Small intestine (tissue), 16 donors: Measurements from ENCODE around the gene FOXC1. TPM values are rescaled to one million over a fixed set of nuclear protein-coding genes. Genes with fewer than 3 reads are reported as not detected.

Source experiments
- DNase-seq, 2 donors: peaks; one replicate each; pipeline versions ENCODE4 v3.0.0 to v3.0.0-alpha.2; 2013
- FAIRE-seq: peaks from 2 replicates; lab custom pipeline; 2012; peaks lifted over from hg19 to GRCh38; lab: Jason Lieb, UNC
- H3K27ac ChIP-seq, 3 donors: one replicate each; pipeline ENCODE4 v1.5.1; 2013; ENCODE audit warnings: low read length in 2 of 3, mild to moderate bottlenecking in 2 of 3, control low read depth in 1 of 3, inconsistent platforms in 1 of 3, low read depth in 1 of 3, moderate library complexity in 1 of 3
- H3K27me3 ChIP-seq, 3 donors: one replicate each; pipeline ENCODE4 v1.6.1; 2013; ENCODE audit warnings: low read length in 3 of 3, inconsistent platforms in 1 of 3; ENCODE audit not compliant: control insufficient read depth in 3 of 3, insufficient read depth in 3 of 3
- H3K36me3 ChIP-seq, 3 donors: one replicate each; pipeline ENCODE4 v1.6.1; 2013; ENCODE audit warnings: low read length in 3 of 3, inconsistent platforms in 1 of 3, low read depth in 1 of 3, mild to moderate bottlenecking in 1 of 3, moderate library complexity in 1 of 3; ENCODE audit not compliant: control insufficient read depth in 3 of 3, insufficient read depth in 2 of 3
- H3K4me1 ChIP-seq, 3 donors: one replicate each; pipeline ENCODE4 v1.6.1; 2013; ENCODE audit warnings: low read length in 2 of 3, inconsistent platforms in 1 of 3, low read depth in 1 of 3, mild to moderate bottlenecking in 1 of 3, moderate library complexity in 1 of 3; ENCODE audit not compliant: control insufficient read depth in 3 of 3, insufficient read depth in 2 of 3
- H3K4me3 ChIP-seq, 3 donors: one replicate each; pipeline ENCODE4 v1.5.1; 2013; ENCODE audit warnings: low read length in 3 of 3, control low read depth in 1 of 3, inconsistent platforms in 1 of 3, low read depth in 1 of 3, mild to moderate bottlenecking in 1 of 3, moderate library complexity in 1 of 3
- H3K9me3 ChIP-seq, 2 donors: one replicate each; pipeline ENCODE4 v1.6.1; 2013; ENCODE audit warnings: low read depth in 1 of 2, low read length in 1 of 2; ENCODE audit not compliant: control insufficient read depth in 2 of 2, insufficient read depth in 1 of 2
- whole genome bisulfite sequencing, 3 donors: extraction: QIAGEN DNeasy Blood & Tissue Kit; methylation state at CpG; one replicate each; pipeline ENCODE4 v1.1.7; 2013; 5-methylcytosine and 5-hydroxymethylcytosine counted together
- long read RNA-seq, 10 donors: transcript quantifications; one replicate each; lab custom pipeline, GENCODE V29; 2026
- polyA plus RNA-seq, 4 donors: library from polyadenylated mRNA; stranded (reverse) in 3 of 4; unstranded in 1 of 4; fragments of 200-250 nt in 3 of 4; fragments of 120-200 nt in 1 of 4; gene quantifications; one replicate each; pipeline versions ENCODE4 v1.2.1 to v1.2.3, GENCODE V29; 2013
- donor health status: healthy with polysubstance abuse.
- donor health status: control.
- donor health status: control.
- donor health status: Bipolar disorder and iron deficiency.
- donor health status: healthy.

Gene FOXC1
- 1 to 10 TPM in 1 of 4 donors, under 1 TPM in 2, not detected in 1; 0.22 to 3.1 (median 0.27) TPM for polyA plus RNA-seq
- long read RNA-seq, donor 1, result 0 reads
- long read RNA-seq, donor 2, result 0 reads
- long read RNA-seq, donor 3, partial matches to known transcripts, result 0 of 1 reads
- long read RNA-seq, donor 3, other reads (novel, unspliced or antisense), result 0 of 1 reads
- long read RNA-seq, donor 4, result 0 reads
- long read RNA-seq, donor 5, result 0 reads
- long read RNA-seq, donor 6, result 0 reads
- long read RNA-seq, donor 7, transcript FOXC1-202 (1 exons, 3,831 nt), result major isoform, 13 of 17 reads
- long read RNA-seq, donor 7, partial matches to known transcripts, result 0 of 17 reads
- long read RNA-seq, donor 7, other reads (novel, unspliced or antisense), result 0 of 17 reads
- long read RNA-seq, donor 8, result 0 reads
- long read RNA-seq, donor 9, result 0 reads
- long read RNA-seq, donor 10, partial matches to known transcripts, result 0 of 2 reads
- long read RNA-seq, donor 10, other reads (novel, unspliced or antisense), result 0 of 2 reads

DNA sequence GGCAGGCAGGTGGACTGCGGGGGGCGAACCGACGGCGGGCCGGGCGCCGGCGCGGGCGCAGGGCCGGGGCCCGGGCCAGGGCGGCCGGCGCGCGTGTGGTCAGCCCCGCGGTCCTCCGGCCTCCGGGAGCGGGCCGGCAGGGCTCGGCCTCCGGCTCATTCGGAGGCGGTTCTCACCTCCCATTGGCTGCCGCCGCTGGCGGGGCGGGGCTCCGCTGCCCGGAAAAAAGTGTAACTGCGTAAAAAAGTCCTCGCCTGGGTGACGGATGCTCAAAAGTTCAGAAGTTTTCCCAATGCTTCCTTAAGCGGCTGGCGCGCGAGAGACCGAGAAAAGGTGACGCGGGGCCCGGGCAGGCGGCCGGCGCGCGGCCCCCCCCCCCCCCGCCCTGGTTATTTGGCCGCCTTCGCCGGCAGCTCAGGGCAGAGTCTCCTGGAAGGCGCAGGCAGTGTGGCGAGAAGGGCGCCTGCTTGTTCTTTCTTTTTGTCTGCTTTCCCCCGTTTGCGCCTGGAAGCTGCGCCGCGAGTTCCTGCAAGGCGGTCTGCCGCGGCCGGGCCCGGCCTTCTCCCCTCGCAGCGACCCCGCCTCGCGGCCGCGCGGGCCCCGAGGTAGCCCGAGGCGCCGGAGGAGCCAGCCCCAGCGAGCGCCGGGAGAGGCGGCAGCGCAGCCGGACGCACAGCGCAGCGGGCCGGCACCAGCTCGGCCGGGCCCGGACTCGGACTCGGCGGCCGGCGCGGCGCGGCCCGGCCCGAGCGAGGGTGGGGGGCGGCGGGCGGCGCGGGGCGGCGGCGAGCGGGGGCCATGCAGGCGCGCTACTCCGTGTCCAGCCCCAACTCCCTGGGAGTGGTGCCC, at the start of gene FOXC1:
FOXC1 (plus strand) TSS at position 268 of the 849 bp plus-strand sequence; CDS start at position 799, 531 bp downstream.
- no peaks in the 10 kb centered on the region for H3K9me3 ChIP-seq
- H3K27ac ChIP-seq, result peak within 1 kb of the TSS in 1 of 3 donors; percentile 48
- no peaks in the 10 kb centered on the region for H3K36me3 ChIP-seq
- WGBS, 3 donors, result 0 to 1% (median 0%) methylated on average over 36 to 115 of the region's 115 CpGs
- peak within 1 kb of the TSS; percentile 19 to 70 (median 52) for H3K4me3 ChIP-seq
- H3K27me3 ChIP-seq, result peaks cover 23 to 79% (median 61%) of the 10 kb centered on the region in 3 donors
- FAIRE-seq, result no peak
- H3K4me1 ChIP-seq, result peaks cover 0 to 11% (median 7%) of the 10 kb centered on the region in 3 donors
- DNase-seq, result peak; percentile 59 to 71

DNA sequence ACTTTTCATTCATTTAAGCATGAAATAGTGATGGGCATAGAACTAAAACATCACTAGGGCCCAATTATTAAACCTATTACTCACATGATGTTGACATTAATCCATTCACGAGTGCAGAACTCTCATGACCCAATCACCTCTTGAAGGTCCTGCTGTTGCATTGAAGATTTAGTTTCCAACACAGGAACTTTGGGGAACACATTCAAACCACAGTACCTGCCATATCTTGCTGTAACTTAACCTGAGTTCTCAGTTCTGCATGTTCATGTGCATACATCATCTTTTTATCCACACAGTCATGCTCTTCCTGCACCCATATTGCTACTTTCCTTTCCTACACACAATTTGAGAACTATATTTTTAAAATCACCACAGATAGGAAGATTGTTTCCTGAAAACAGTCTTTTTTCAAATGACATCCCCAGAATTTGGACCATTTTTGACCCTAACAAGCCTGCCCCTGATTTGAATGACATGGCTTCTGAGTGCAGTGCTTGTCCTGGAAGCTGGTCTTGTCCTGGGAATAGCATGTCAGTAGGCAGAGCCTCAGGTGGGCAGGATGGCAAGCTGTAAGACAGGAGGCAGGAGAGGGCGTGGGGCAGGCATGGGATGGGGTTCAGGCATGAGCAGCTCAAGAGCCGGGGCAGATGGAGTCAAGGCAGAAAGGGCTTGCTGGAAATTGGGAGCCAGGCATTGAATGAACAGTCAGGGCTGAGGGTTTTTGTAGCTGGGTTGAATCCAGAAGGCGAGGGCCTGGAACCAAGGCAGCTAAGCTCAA, 49.2 kb upstream of the FOXC1 start:
- no peaks in the 10 kb centered on the region for H3K4me1 ChIP-seq
- FAIRE-seq, result no peak
- 78 to 89% (median 81%) methylated on average over 4 of the region's 4 CpGs for WGBS, 3 donors
- H3K4me3 ChIP-seq, result no peak overlapping the region
- no peaks in the 10 kb centered on the region for H3K9me3 ChIP-seq
- no peaks in the 10 kb centered on the region for H3K36me3 ChIP-seq
- peaks cover 0 to 9% (median 6%) of the 10 kb centered on the region in 3 donors for H3K27me3 ChIP-seq
- H3K27ac ChIP-seq, result no peak overlapping the region
- DNase-seq, result no peak

DNA sequence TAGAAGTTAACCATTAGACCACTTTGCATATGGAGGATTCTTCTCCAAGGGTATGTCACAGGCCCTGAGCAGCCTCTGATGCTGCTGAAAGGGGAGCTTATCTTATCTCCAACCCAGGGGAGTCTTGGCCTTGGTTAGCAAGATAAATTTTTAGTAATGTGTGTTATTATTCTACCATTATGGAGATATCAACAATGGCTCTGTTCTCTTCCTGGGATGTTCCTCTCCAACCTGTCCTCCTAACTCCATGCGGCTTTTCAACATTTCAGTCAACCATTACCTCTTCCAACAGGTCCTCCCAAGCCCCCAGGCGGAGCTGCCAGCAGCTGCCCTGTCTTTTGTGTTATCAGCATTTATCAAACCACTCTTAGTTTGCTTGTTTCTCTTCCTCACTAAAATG, 48.4 kb upstream of the FOXC1 start:
- DNase-seq (no peak), FAIRE-seq (no peak)
- Histone ChIP-seq H3K9me3 (no peaks in the 10 kb centered on the region), H3K27ac (no peak overlapping the region), H3K4me1 (no peaks in the 10 kb centered on the region), H3K4me3 (no peak overlapping the region), H3K27me3 (peaks cover 0 to 6% (median 6%) of the 10 kb centered on the region in 3 donors), H3K36me3 (no peaks in the 10 kb centered on the region)
- 50 to 74% (median 66%) methylated on average over 2 of the region's 2 CpGs for WGBS, 3 donors

DNA sequence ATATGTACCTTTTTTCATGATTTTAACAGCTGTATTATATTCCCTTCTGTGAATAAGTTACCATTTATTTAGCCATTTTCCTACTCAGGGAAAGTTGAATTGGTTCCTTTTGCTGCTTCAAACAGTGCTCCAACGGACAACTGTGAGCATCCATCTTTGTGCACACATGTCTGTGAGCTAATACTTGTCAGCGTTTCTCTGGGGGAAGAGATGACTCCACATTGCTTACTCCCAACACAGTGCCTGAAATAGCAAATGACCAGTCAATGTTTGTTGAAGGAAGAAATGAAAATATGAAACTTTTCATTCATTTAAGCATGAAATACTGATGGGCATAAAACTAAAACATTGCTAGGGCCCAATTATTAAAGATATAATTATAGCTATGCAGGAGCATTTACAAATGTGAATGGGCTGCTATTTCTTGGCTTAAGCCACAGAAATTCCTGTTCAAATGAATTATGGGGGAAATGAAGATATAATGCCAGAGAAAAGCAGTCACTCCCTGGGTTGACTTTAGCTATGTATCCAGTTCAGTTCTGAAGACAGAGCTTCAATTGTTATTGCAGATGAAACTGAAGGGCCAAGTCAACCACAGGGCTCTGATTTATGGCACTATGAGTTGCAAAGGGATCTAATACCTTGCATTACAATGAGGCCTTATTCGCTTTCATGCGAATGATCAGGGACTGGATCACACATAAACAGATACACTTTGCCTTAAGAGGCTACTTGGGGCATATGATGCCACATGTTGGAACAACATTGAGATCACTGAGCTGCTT, 47.4 kb upstream of the FOXC1 start:
- DNase-seq, result no peak
- peaks cover 0 to 8% (median 6%) of the 10 kb centered on the region in 3 donors for H3K27me3 ChIP-seq
- no peak for FAIRE-seq
- no peaks in the 10 kb centered on the region for H3K9me3 ChIP-seq
- 86 to 93% (median 88%) methylated on average over 4 of the region's 4 CpGs for WGBS, 3 donors
- H3K4me1 ChIP-seq, result no peaks in the 10 kb centered on the region
- no peaks in the 10 kb centered on the region for H3K36me3 ChIP-seq
- H3K4me3 ChIP-seq, result no peak overlapping the region
- H3K27ac ChIP-seq, result no peak overlapping the region

DNA sequence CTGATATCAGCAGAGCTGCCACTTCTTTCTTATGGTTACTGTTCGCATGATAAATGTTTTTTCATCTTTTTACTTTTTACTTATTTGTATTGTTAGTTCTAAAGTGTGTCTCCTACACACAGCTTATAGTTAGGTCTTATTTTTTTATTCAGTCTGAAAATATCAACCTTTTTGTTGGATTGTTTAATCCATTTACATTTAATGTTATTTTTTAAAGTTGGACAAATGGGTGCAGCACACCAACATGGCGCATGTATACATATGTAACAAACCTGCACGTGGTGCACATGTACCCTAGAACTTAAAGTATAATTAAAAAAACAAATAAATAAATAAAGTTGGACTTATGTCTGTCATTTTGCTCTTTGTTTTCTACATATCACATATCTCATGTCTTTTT, 40.3 kb upstream of the FOXC1 start:
- DNase-seq (no peak), FAIRE-seq (no peak)
- Histone ChIP-seq H3K36me3 (no peaks in the 10 kb centered on the region), H3K9me3 (peaks cover 0 to 9% of the 10 kb centered on the region in 2 donors), H3K4me1 (no peaks in the 10 kb centered on the region), H3K4me3 (no peak overlapping the region), H3K27ac (no peak overlapping the region), H3K27me3 (peaks cover 0 to 4% (median 0%) of the 10 kb centered on the region in 3 donors)
- 92 to 97% (median 95%) methylated on average over 3 of the region's 3 CpGs for WGBS, 3 donors

DNA sequence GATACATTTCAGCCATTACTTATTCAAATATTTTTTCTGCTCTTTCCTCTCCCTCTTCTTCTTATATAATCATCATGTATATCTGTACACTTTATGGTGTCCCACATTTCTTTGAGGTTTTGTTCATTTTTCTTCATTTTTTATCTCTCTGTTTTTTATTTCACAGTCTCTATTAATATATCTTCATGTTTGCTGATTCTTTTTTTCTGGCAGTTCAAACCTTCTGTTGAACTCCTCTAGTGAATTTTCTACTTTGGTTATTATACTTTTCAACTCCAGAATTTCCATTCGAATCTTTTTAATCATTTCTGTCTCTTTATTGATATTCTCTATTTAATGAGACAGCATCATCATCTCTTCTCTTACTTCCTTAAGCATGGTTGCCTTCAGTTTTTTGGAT, 38.9 kb upstream of the FOXC1 start:
- Histone ChIP-seq H3K27me3 (peaks cover 0 to 4% (median 0%) of the 10 kb centered on the region in 3 donors), H3K27ac (no peak overlapping the region), H3K9me3 (peaks cover 0 to 9% of the 10 kb centered on the region in 2 donors), H3K4me1 (no peaks in the 10 kb centered on the region), H3K36me3 (no peaks in the 10 kb centered on the region), H3K4me3 (no peak overlapping the region)
- WGBS, 3 donors, result 79 to 89% (median 89%) methylated on average over 1 of the region's 1 CpG
- FAIRE-seq (no peak), DNase-seq (no peak)

DNA sequence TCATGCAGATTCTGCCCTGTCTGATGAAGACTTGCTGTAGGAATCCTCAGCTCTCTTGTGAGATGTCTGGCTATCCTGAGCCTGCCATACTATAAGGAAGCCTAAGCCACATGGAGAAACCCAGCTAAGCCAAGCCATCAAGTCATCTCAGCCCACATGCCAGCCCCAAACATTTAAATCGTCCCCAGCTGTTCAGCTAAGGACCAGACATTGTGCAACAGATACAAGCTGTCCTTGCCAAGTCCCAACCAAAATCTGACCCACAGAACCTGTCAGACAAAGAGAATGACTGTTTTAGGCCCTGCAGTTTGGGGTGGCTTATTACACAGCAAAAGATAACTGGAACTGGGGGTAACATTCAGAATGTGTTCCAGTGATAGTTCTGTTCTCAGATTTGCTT, 36.8 kb upstream of the FOXC1 start:
- DNase-seq (no peak), FAIRE-seq (no peak)
- H3K36me3 ChIP-seq, result no peaks in the 10 kb centered on the region

More for the DNA sequence above, 36.8 kb upstream of the FOXC1 start:
- 61 to 68% (median 65%) methylated on average over 1 of the region's 1 CpG for WGBS, 3 donors
- no peak overlapping the region for H3K4me3 ChIP-seq
- H3K27me3 ChIP-seq, result peaks cover 0 to 2% (median 0%) of the 10 kb centered on the region in 3 donors
- H3K27ac ChIP-seq, result no peak overlapping the region
- H3K4me1 ChIP-seq, result no peaks in the 10 kb centered on the region
- peaks cover 0 to 9% of the 10 kb centered on the region in 2 donors for H3K9me3 ChIP-seq
